Stimulated activated CD8-positive, alpha-beta memory T cell treated with anti-CD3 and anti-CD28 coated beads, Interleukin-15, amount 100 ng/mL, for 1 hour (primary cell): ENCODE results near the gene UVSSA.
"Not testable (repeated sequence)": the region's sequence is repeated elsewhere in the genome, so short reads cannot be mapped to it uniquely, and the experiment has no call there.

Source experiments
- DNase-seq: peaks from one replicate; pipeline ENCODE4 v3.0.0-alpha.2; 2020; ENCODE audit warnings: low read depth

The UVSSA gene

DNA sequence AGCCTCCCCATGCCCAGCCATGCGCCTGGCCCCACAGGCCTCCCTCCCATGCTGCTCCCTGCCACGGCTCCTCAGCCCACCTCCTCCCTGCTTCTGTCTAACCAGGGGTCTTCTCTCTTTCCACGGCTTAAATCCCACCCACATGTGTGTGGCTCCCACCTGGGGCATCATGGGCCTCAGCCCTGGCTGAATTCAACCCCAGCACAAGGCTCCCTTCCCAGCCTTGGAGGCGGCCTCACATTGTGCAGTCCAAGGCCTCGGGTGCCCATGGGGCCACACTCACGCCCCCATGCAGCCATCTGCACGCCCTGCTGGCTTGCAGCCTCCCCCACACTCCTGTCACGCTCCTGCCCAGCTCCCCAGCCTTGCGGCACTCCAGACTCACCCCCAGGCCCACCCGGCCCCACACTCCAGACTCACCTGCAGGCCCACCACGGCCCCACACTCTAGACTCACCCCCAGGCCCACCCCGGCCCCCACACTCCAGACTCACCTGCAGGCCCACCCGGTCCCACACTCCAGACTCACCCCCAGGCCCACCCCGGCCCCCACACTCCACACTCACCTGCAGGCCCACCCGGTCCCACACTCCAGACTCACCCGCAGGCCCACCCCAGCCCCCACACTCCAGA lies 30.4 kb upstream of the UVSSA start:
- no peak for DNase-seq

DNA sequence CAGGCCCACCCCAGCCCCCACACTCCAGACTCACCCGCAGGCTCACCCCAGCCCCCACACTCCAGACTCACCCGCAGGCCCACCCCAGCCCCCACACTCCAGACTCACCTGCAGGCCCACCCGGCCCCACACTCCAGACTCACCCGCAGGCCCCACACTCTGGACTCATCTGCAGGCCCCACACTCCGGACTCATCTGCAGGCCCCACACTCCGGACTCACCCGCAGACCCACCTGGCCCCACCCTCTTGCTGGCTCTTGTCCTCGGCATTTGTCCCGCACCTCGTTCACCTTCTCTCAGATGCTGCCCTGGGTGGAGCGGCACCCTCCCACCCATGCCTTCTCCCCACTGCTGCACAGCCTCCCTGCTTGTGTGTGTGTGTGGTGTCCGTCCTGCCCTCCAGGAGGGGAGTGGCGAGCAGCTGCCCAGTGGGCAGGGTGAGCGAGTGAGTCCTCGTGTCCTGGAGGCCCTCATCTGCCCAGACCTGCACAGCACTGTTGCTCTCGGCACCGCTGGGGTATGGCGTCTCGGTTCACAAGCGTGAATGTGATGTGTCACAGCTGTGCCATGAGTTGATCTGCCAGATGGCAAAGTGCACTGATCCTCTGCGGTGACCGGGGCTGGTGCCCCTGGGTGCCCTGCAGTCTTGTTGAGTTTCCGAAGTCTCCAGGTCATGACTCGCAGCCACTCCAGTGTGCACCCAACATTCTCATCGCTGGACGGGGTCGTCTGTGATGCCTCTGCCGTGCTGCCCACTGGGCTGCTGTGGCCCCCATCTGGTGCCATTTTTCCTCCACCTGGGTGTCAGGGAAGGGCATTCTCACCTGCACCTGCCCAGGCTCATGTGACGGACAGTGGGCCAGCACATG lies 29.6 kb upstream of the UVSSA start:
- DNase-seq = no peak

DNA sequence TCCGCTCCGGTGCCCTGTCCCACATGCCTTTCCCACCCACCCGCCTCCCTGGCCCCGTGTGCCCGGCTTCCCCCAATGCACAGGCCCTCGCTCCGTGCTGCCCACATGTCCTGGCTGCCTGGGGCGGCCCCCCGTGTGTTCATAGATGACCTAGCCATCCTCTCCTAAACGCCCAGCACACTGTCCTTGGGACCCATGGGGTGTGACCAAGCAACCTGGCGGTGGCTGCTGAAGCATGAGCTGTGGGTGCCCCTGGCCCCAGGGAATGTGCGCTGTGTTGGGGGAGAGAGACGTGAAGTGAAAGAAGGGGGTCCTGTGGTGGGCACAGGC lies 29.0 kb upstream of the UVSSA start:
- DNase-seq = no peak

DNA sequence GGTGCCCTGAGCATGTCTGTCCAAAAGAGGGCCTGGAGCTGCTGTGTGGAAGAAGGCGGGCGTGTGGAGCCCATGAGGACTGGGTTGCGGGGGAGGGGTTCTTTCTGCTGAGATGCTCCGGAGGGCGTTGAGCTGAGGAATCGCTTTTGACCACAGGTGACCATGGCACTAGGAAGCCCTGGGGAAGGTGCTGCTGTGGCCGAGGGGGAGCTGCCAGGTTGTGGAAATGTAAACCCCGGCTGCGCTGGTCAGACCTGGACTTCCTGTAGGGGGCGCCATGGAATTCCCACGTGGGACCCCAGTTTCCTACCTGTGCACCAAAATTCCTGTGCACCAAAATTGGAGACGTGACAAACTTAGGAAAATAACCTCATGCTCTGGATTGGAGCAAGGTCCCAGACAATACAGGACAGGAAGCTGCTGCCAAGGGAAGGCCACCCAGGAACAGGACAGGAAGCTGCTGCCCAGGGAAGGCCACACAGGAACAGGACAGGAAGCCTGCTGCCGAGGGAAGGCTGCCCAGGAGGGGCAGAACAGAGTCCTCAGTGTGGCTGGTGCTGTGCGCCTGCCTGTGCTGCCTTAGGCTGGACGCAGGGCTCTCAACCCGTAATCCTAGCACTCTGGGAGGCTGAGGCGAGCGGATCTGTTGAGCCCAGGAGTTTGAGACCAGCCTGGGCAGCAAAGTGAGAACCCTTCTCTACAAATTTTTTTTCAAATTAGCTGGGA lies 28.4 kb upstream of the UVSSA start:
- DNase-seq = no peak

DNA sequence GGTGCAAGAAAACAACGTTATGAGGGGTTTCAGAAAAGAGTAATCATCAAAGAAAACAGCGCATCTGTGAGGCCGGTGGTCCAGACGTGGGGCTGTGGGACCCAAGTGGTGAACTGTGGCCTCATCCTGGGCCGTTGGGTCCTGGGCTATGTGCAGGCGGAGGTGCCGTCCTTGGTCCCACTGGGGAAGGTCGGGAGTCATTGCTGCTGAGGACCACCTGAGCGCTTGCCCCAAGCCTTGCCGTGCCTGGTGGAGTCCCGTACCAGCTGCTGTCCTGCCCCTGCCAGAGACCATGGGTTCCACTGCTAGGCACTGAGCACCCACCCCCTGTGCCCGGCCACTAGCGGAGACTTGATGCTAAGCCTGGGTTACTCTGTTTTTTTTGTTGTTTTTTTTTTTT lies 25.5 kb upstream of the UVSSA start:
- DNase-seq = no peak

DNA sequence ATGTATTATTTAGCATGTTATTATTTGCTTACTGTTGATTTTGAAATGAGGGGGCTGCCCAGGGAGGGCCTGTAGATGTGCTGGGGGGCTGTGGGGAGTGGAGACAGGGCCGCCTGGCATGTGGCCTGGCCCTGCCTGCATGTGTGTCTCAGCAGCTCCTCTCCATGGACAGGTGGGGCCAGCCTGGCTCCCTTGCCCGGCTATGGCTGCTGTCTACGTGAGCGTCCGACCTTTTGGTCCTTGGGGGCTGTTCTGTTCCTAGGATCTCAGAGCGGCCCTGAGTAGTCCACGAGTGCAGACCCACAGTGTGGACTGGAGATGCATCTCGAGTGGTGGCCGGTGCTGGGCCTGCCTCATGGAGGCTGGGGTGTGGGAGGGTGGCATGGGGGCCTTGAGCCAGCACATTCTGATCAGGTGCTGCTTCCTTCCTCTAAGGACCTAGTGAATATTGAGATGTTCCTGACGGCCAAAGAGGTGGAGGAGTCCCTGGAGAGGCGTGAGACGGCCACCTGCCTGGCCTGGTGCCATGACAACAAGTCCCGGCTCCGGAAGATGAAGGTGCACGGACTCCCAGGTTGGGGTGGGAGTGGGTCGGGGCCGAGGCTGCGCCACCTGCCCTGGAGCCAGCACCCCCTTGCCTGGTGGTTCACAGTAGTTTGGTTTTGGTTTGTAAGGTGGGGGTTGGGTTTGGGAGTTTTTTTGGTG lies 24.9 kb upstream of the UVSSA start:
- DNase-seq = no peak

DNA sequence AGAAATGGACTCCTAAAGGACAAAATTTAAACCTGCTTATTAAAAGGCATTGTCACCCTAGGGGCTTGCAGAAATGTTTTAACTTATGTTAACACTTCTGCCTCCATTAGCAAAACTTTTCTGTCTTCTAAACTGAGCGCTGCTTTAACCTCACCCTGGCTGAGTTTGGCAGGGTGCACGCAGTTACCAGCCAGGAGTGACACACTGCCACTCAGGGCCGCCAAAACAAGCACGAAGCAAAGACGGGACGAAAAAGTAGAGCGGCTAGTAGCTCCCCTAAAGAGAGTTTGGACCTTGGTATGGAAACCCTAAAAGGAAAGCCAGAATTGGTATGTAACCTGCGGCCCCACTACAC lies 23.8 kb upstream of the UVSSA start:
- DNase-seq = no peak

DNA sequence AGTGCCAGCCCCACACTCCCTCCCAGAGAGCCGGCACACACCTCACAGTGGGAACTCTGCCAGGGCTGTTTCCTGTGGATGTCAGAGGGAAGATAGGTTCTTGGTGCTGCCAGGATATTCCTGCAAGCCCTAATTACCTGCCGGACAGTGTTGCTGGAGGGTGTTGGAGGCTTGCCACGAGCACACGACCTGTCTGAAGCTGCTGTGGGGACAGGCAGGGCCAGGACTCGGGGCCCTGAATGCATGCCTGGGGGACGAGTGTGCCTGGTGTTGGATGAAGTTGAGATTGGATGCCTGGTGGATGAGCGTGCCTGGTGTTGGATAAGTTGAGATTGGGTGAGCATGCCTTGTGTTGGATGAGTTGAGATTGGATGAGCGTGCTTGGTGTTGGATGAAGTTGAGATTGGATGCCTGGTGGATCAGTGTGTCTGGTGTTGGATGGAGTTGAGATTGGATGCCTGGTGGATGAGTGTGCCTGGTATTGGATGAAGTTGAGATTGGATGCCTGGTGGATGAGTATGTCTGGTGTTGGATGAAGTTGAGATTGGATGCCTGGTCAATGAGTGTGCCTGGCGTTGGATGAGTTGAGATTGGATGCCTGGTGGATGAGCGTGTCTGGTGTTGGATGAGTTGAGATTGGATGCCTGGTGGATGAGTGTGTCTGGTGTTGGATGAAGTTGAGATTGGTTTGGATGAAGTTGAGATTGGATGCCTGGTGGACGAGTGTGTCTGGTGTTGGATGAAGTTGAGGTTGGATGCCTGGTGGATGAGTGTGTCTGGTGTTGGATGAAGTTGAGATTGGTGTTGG lies 23.2 kb upstream of the UVSSA start:
- DNase-seq = no peak

DNA sequence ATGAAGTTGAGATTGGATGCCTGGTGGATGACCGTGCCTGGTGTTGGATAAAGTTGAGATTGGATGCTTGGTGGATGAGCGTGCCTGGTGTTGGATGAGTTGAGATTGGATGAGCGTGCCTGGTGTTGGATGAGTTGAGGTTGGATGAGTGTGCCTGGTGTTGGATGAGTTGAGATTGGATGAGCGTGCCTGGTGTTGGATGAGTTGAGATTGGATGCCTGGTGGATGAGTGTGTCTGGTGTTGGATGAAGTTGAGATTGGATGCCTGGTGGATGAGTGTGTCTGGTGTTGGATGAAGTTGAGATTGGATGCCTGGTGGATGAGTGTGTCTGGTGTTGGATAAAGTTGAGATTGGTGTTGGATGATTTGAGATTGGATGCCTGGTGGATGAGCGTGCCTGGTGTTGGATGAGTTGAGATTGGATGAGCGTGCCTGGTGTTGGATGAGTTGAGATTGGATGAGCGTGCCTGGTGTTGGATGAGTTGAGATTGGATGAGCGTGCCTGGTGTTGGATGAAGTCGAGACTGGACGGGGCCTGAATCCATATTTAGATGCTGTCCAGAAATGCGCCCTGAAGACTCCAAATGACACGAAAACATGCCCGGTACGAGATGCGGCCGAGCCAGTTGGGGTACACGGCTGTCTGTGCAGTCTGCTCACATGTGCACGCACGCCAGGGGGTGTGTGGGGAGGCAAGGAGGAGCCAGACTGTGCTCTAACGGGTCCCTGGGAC lies 22.4 kb upstream of the UVSSA start:
- DNase-seq = not testable (repeated sequence)

DNA sequence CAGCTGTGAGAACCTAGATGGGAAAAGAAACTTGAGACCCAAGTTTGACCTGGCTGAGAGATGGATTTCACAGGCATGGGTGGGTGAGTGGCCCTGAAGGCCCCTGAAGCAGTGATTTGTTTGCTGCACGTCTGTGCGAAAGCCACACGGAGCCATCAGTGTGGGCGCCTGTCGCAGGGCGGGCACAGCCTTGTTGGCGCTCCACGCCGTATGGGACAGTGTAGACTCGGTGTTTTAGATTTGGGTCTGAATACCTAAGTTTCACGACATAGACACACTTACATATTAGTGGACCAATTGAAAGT lies 21.9 kb upstream of the UVSSA start:
- no peak for DNase-seq

DNA sequence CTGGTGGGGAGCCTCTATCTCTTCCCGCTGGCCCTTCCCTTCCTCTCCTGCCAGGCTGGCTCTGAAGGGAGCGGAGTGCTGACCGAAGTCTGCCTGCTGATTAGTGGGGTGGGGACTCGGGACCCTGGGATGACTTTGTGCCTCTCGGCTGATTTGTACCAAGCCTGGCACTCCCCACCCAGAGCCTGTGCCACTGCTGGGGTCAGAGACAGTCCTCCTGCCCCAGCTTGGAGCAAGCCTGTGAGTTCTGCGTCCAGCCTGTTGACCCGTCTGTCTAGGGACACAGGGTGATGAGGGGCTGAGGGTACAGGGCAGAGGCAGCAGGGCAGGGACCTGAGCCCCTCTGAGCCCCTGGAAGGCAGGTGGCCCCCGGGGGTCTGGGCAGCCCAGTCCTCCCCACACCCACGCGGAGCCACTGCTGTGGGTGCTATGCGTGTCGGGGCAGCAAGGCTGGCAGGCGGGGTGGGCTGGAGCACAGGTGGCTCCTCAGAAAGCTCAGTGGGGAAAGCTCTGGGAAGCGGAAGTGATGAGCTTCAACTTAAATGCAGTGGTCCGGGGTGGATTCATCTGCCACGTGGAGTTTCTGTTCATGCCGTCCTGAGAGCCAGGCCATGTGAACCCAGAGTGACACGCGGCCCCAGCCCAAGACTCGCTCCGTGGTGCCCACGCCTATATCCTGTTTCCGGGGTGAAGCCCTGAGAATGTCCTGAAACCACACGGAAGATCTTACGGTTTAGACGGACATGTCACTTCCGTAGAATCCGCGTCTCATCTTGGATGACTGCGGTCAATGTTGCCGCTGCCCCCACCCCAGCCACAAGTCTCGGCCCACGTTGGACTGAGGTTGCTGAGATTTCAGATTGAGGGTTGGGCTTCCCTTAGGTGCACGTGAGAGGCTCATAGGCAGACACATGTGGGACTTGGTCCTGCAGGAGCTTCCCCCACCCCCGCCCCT lies 21.1 kb upstream of the UVSSA start:
- no peak for DNase-seq

DNA sequence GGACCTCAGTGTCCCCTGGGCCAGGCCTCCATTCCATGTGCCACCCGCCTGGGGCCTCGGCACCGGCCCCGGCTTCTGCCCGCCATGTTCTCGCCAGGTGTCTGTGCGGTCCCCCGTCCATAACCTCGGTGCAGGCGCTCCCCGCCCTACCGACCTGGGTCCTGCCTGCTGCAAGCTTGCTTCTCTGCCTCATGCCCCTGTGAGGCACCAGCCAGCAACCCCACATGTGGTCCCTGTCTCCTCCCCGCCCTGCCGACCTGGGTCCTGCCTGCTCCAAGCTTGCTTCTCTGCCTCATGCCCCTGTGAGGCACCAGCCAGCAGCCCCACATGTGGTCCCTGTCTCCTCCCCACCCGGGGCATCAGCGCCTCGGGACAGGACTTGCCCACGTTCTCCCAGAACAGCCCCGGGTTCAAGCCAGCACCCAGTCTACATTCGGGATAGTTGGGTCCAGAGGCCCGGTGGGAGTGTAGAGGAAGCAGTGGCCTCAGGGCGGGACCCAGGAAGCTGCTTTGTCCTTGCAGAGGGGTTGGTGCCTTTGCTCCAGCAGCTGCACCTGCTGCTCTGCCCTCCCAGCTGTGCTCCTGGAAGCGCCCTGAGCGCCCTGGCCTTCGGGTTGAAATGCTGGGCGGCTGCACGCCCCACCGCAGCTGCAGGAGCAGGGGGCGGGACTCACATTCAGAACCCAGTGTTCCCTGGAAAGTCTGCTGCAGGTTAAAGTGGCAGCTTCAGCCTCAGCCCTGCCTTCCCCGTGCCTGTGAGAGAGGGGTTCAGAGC lies 20.1 kb upstream of the UVSSA start:
- no peak for DNase-seq

DNA sequence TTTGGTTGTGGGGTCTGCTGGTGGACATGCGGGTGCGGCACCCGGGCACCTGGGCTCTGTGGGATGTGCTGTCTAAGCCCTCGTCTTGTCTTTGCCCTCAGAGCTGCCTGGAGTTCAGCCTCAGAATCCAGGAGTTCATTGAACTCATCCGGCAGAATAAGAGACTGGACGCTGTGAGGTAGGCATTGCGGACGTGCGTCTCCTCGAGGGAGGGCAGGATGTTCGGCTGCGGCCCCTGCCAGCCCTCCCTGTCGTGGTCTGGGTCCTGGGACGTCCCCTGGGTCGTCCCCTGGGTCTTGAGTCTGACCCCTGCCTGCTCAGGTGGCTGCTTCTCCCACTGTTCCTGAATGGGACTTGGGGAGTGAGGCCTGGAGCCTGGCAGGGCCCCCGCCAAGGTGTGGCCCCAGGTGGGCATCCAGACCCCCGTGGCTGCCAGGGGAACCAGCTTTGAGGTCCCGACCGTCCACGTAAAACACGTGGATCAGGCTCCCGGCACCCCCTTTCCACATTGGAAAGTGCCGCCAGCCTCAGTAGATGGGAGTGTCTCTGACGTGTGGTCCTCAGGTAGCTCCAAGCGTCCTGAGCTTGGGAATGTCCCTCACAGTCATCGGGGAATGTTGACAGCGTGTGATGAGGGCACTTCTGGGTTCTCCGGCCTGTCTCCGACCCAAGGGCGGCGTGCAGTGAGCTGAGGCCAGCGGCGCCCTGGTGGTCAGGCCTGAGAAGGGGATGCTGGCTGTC lies 19.3 kb upstream of the UVSSA start:
- no peak for DNase-seq

DNA sequence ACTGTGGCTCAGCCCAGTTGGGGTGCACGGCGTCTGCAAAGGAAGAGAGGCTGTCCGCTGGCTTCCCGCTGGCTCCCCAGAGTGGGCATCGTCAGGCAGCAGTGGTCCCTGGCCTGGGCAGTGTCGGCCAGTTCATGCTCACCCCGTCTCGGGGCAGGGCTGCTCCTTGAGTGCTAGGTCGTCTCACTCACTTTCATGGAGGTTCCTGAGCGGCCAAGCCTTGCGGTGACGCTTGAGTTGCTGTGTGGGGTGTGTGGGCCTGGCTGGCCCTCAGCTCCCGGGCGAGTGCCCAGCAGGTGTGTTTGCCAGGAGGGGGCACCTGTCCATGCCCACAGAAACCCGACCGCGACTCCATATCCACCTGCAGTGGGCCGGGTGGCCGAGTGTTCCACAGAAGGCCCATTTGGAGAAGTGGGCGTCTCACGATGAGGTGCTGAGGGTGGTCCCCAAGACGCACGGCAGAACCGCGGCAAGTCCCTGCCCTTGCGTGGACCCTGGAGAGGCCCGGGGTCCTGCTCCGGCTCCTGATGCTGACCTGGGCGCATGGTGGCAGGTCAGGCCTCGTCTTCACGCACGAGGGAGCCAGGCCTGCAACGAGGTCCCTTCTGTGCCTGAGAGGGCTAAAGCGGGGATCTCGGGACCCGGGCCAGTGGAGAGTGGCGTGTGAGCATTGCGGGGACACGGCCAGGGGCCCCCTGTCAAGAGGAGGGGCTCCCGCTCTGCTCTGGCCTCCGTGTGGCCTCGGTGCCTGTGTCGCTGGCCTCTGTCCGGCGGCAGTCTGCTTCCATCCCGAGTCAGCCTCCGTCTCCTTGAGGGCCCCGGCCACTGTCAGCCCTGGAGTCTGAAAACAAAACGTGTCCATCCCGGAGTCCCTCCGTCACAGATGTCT lies 18.5 kb upstream of the UVSSA start:
- DNase-seq = no peak

DNA sequence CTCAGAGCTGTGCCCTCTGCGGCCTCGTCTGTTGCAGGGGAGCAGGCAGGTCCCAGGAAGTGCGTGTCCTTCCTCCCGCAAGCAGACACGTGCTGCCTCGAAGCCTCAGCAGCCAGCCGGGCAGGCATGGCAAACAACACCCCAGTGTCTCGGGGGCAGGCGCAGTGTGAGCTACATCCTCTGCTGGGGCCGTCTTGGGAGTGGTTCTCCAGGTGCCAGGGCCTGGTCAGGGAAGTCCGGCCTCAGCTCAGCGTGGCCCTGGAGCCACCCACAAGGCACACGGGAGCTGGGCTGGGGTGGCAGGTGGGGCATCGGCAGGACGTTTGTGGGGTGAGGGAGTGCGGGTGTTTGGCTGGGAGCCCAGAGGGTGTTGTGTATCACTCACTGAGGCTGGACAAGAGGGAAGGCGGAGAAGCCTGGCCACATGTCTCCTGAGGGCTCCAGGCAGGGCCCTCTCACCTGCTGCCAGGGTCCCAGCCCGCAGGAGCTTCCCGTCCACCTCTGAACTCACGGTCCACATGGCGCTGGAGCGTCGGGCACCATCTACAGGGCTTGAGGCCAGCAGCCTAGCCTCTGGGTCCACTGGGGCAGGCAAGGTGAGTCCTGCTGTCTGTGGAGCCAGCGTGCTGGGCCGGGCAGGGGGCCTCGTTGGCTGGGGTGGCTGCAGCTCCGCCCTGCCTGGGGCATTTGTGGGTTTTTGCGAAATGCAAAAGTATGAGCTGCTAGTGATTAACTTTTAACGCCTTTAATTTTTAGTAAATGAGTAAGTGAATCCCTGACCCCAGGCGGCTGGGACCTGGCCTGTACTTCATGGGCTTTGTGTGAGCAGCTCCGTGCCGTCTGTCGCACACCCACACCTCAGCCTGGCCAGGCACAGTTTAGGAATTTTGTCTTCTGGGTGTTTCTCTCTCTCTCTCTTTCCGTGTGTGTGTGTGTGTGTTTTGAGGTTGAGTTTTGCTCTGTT lies 17.3 kb upstream of the UVSSA start:
- DNase-seq = no peak
